HL-60 (cell line): ENCODE measurements around the gene GALNT7.

Source experiments
- DNase-seq, 2 experiments: peaks; one replicate each; pipeline ENCODE4 v3.0.0-alpha.2; 2010 to 2020; ENCODE audit warnings: low read depth in 1 of 2, low spot score in 1 of 2
- H3K27ac ChIP-seq: fragments of 250-450 bp; sonication (Bioruptor Pico); replicated peaks from 2 replicates; pipeline ENCODE4 v1.5.1; 2020; ENCODE audit warnings: mild to moderate bottlenecking, moderate library complexity
- H3K27me3 ChIP-seq: fragments of 250-450 bp; sonication (Bioruptor Pico); 2 replicates; pipeline ENCODE4 v1.5.1; 2021; ENCODE audit warnings: mild to moderate bottlenecking, moderate library complexity; ENCODE audit not compliant: insufficient read depth, poor library complexity, severe bottlenecking
- H3K4me3 ChIP-seq: replicated peaks from 2 replicates; pipeline ENCODE4 v1.5.1; 2011; ENCODE audit warnings: mild to moderate bottlenecking, control low read depth, low read length; ENCODE audit not compliant: insufficient read depth
- GABPA ChIP-seq: IDR thresholded peaks from 2 replicates; pipeline ENCODE4 v1.6.1; 2012; ENCODE audit warnings: low read depth
- POLR2AphosphoS5 ChIP-seq: IDR thresholded peaks from 2 replicates; pipeline ENCODE4 v1.6.1; 2012; ENCODE audit warnings: low read depth
- REST ChIP-seq: IDR thresholded peaks from 2 replicates; pipeline ENCODE4 v1.6.1; 2012; ENCODE audit warnings: low read depth; ENCODE audit not compliant: insufficient replicate concordance
- SPI1 ChIP-seq: IDR thresholded peaks from 2 replicates; pipeline ENCODE4 v1.6.1; 2012; ENCODE audit warnings: low read depth, mild to moderate bottlenecking, borderline replicate concordance
- TF ChIP-seq, protein P1 (sequence below): IDR thresholded peaks from one replicate; pipeline ENCODE4 v1.5.1; 2011; ENCODE audit warnings: low read length, control low read depth, inconsistent platforms; ENCODE audit not compliant: insufficient read depth

The GALNT7 gene

GRCh38 chr4:173211838-173212237 is 43.2 kb downstream of the GALNT7 start:
- no peak for DNase-seq
- TF ChIP-seq REST (peak; percentile 56), GABPA (no peak)
- Histone ChIP-seq H3K27ac (no peak overlapping the region), H3K4me3 (no peak overlapping the region), H3K27me3 (no peaks in the 10 kb centered on the region)

GRCh38 chr4:173212379-173212778 is 43.8 kb downstream of the GALNT7 start:
- Histone ChIP-seq H3K27me3 (no peaks in the 10 kb centered on the region), H3K4me3 (no peak overlapping the region), H3K27ac (no peak overlapping the region)
- TF ChIP-seq SPI1, result no peak
- TF ChIP-seq POLR2AphosphoS5, result no peak
- TF ChIP-seq, protein P1, sequence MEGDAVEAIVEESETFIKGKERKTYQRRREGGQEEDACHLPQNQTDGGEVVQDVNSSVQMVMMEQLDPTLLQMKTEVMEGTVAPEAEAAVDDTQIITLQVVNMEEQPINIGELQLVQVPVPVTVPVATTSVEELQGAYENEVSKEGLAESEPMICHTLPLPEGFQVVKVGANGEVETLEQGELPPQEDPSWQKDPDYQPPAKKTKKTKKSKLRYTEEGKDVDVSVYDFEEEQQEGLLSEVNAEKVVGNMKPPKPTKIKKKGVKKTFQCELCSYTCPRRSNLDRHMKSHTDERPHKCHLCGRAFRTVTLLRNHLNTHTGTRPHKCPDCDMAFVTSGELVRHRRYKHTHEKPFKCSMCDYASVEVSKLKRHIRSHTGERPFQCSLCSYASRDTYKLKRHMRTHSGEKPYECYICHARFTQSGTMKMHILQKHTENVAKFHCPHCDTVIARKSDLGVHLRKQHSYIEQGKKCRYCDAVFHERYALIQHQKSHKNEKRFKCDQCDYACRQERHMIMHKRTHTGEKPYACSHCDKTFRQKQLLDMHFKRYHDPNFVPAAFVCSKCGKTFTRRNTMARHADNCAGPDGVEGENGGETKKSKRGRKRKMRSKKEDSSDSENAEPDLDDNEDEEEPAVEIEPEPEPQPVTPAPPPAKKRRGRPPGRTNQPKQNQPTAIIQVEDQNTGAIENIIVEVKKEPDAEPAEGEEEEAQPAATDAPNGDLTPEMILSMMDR, result no peak
- TF ChIP-seq GABPA, result no peak
- TF ChIP-seq REST, result no peak
- no peak for DNase-seq

GRCh38 chr4:173213296-173213695 is 44.7 kb downstream of the GALNT7 start:
- Histone ChIP-seq H3K27ac (no peak overlapping the region), H3K4me3 (no peak overlapping the region), H3K27me3 (no peaks in the 10 kb centered on the region)
- DNase-seq, result no peak
- TF ChIP-seq SPI1 (no peak), REST (no peak), POLR2AphosphoS5 (no peak), GABPA (no peak)

DNA sequence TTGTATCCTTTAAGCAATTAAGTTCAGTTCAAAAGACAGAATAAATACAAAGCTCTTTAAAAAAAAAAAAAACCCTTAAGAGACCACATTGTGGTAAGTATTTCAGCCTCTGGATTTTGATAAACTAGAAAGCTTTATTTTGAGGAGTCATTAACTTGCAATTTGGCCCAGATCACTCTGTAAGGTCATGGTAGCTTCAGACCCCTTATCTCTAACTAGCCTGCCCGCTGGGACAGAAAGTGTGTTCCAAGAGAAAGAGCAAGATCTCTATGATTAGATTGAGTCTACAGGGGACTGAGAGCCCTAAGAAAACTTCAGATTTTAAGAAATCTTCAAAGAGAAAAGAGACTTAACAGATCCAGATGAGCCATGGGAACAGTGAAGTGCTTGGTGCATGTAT is 45.6 kb downstream of the GALNT7 start:
- no peaks in the 10 kb centered on the region for H3K27me3 ChIP-seq
- no peak overlapping the region for H3K4me3 ChIP-seq
- no peak overlapping the region for H3K27ac ChIP-seq
- DNase-seq, result no peak
- no peak for TF ChIP-seq POLR2AphosphoS5
- TF ChIP-seq REST, result no peak
- no peak for TF ChIP-seq GABPA
